A204.1 (cell line): ENCODE measurements around the gene SPANXN4.

Experiments
- FAIRE-seq: peaks from 2 replicates; lab custom pipeline; 2012; peaks lifted over from hg19 to GRCh38; lab: Jason Lieb, UNC

Gene SPANXN4

GRCh38 chrX:143025628-143026027, at the start of gene SPANXN4:
TSS of gene SPANXN4 (plus strand) at chrX:143025928. CDS start at chrX:143026015, 87 bp downstream.
- FAIRE-seq, result no peak

GRCh38 chrX:142977128-142977914, 48.4 kb upstream of the SPANXN4 start:
- FAIRE-seq, result no peak

GRCh38 chrX:142978130-142978684, 47.5 kb upstream of the SPANXN4 start:
- no peak for FAIRE-seq

GRCh38 chrX:142982679-142983078, 43.0 kb upstream of the SPANXN4 start:
- no peak for FAIRE-seq

- FAIRE-seq, result no peak
Observed at GRCh38 chrX:142994988-142995387, 30.7 kb upstream of the SPANXN4 start.

- FAIRE-seq, result no peak
Observed at GRCh38 chrX:142998447-142999198, 27.1 kb upstream of the SPANXN4 start.

- no peak for FAIRE-seq
Observed at GRCh38 chrX:142999199-142999701, 26.5 kb upstream of the SPANXN4 start.

GRCh38 chrX:143002206-143002605, 23.5 kb upstream of the SPANXN4 start:
- no peak for FAIRE-seq

GRCh38 chrX:143017272-143017671, 8.5 kb upstream of the SPANXN4 start:
- FAIRE-seq, result no peak

GRCh38 chrX:143027275-143027674, 1.5 kb downstream of the SPANXN4 start:
- FAIRE-seq, result no peak

GRCh38 chrX:143047511-143047910, 21.8 kb downstream of the SPANXN4 start:
- no peak for FAIRE-seq

- FAIRE-seq, result no peak
Observed at GRCh38 chrX:143058120-143058519, 32.4 kb downstream of the SPANXN4 start.

- FAIRE-seq, result no peak
Observed at GRCh38 chrX:143081231-143081630, 55.5 kb downstream of the SPANXN4 start.

- no peak for FAIRE-seq
Observed at GRCh38 chrX:143082537-143082936, 56.8 kb downstream of the SPANXN4 start.
